AG10803 (cell line): ENCODE results near the gene MICAL2.

Experiments used
- DNase-seq: peaks from one replicate; pipeline ENCODE4 v3.0.0; 2010; ENCODE audit warnings: low read depth
- H3K4me3 ChIP-seq: 2 replicates; pipeline ENCODE4 v1.5.1; 2011; ENCODE audit warnings: mild to moderate bottlenecking, low read length, control low read depth
- TF ChIP-seq, protein P1 (sequence below): conservative IDR thresholded peaks from 2 replicates; pipeline ENCODE4 v1.5.1; 2011; ENCODE audit warnings: mild to moderate bottlenecking, low read length, control low read depth, inconsistent platforms

Gene MICAL2

GRCh38 chr11:12284316-12285050, 174.1 kb downstream of the MICAL2 start:
- TF ChIP-seq, protein P1, sequence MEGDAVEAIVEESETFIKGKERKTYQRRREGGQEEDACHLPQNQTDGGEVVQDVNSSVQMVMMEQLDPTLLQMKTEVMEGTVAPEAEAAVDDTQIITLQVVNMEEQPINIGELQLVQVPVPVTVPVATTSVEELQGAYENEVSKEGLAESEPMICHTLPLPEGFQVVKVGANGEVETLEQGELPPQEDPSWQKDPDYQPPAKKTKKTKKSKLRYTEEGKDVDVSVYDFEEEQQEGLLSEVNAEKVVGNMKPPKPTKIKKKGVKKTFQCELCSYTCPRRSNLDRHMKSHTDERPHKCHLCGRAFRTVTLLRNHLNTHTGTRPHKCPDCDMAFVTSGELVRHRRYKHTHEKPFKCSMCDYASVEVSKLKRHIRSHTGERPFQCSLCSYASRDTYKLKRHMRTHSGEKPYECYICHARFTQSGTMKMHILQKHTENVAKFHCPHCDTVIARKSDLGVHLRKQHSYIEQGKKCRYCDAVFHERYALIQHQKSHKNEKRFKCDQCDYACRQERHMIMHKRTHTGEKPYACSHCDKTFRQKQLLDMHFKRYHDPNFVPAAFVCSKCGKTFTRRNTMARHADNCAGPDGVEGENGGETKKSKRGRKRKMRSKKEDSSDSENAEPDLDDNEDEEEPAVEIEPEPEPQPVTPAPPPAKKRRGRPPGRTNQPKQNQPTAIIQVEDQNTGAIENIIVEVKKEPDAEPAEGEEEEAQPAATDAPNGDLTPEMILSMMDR: no peak
- peak; percentile 82 for DNase-seq

DNA sequence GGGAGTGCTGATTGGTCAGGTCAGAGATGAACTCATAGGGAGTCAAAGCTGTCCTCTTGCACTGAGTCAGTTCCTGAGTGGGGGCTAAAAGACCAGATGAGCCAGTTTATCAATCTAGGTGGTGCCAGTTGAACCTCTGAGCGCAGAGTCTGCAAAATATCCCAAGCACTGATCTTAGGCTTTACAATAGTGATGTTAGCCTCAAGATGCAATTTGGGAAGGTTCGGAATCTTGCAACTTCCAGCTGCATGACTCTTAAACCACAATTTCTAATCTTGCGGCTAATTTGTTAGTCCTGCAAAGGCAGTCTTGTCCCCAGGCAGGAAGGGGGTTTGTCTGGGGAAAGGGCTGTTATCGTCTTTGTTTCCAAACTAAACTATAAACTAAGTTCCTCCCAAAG, 174.7 kb downstream of the MICAL2 start:
- TF ChIP-seq, protein P1: no peak
- H3K4me3 ChIP-seq: peak overlapping the region; percentile 7
- DNase-seq: peak; percentile 96

More at GRCh38 chr11:12284316-12285050, 174.1 kb downstream of the MICAL2 start:
- H3K4me3 ChIP-seq: peak overlapping the region; percentile 2

GRCh38 chr11:12285811-12286222, 175.4 kb downstream of the MICAL2 start:
- no peak for DNase-seq
- TF ChIP-seq, protein P1: no peak
- H3K4me3 ChIP-seq: no peak overlapping the region

DNA sequence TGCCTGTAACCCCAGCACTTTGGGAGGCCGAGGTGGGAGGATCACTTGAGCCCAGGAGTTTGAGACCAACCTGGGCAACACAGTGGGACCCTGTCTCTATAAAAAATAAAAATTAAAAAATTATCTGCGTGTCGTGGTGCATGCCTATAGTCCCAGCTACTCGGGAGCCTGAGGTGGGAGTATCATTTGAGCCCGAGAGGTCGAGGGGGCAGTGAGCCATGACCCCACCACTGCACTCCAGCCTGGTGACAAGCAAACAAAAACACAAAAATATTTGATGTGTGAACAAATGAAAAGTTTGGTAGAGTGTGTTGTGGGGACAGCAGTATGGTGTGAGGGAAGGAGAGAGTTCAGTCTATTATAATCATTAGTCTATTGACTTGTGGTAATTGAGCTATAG, 176.2 kb downstream of the MICAL2 start:
- TF ChIP-seq, protein P1: no peak
- H3K4me3 ChIP-seq: peak overlapping the region; percentile 1; the same call in 1 of the 2 replicates
- no peak for DNase-seq

DNA sequence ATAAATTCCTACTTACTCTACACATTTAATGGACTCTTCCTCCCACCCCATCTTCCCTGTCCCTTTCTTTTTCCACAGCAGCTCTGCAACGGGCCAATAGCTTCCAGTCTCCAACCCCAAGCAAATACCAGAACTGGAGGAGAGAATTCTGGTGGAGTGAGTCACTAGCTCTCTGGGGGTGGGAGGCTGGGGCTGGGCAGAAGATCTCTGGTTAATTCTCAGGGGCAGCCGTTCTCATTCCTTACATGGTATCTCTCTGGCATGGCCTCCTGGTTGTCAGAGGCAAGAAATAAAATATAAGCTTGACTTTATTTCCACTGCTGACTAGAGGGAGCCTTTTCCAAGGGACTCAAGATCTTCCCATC, 176.6 kb downstream of the MICAL2 start:
- TF ChIP-seq, protein P1: peak; percentile 14; the same call in 1 of the 2 replicates
- peak; percentile 97 for DNase-seq
- H3K4me3 ChIP-seq: peak overlapping the region; percentile 54

GRCh38 chr11:12287374-12288211, 177.2 kb downstream of the MICAL2 start:
- DNase-seq: peak; percentile 97
- H3K4me3 ChIP-seq: peak overlapping the region; percentile 54
- TF ChIP-seq, protein P1: peak; percentile 53
